ENCODE measurements around the gene NRIP2.

DNA sequence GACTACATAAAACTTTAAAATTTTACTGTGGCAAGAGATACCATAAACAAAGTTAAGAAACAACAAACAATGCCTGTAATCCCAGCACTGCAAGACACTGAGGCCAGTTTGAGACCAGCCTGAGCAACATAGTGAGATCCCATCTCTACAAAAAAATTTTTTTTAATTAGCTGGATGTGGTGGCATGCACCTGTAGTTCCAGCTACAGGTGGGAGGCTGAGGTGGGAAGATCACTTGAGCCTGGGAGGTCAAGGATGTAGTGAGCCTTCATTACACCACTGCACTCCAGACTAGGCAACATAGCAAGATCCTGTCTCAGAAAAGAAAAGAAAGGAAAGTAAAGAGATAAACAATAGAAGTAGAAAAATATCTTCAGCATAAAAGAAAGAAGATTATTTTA lies 25.3 kb upstream of the NRIP2 start:
- TF ChIP-seq EZH2 (IDR thresholded peaks at IDR 0.05; ENCODE audit: insufficient read depth, poor library complexity, severe bottlenecking) = no peak
- no peak for TF ChIP-seq EZH2phosphoT487 (IDR thresholded peaks at IDR 0.05; ENCODE audit: insufficient read depth, low read depth)

All from GM23248 (cell line).